Lower leg skin (tissue), 3 donors: ENCODE data around the gene TAPBPL.
"Not testable (repeated sequence)": the region's sequence is repeated elsewhere in the genome, so short reads cannot be mapped to it uniquely, and the experiment has no call there.

Experiments used
- CTCF ChIP-seq, 3 donors: fragments of 450-650 bp; IDR thresholded peaks; one replicate each; pipeline ENCODE4 v1.5.1; 2016; ENCODE audit warnings: antibody characterized with exemption in 3 of 3, mild to moderate bottlenecking in 3 of 3, moderate library complexity in 2 of 3
- POLR2A ChIP-seq, 2 donors: fragments of 450-650 bp; IDR thresholded peaks; one replicate each; pipeline ENCODE4 v1.6.1; 2016 to 2017; ENCODE audit warnings: antibody characterized with exemption in 2 of 2, mild to moderate bottlenecking in 1 of 2, moderate library complexity in 1 of 2

- TF ChIP-seq CTCF, POLR2A (IDR thresholded peaks at IDR 0.05): not testable (repeated sequence)
Measured at GRCh38 chr12:6497291-6497690, 45.4 kb downstream of the TAPBPL start.
